ENCODE results near the gene UBAC1. TPM values are rescaled to one million over a fixed set of nuclear protein-coding genes. Genes with fewer than 3 reads are reported as not detected.

UBAC1 gene
- total RNA-seq, 2 experiments from 2014 or later, result 16.4 to 19.6 TPM

DNA sequence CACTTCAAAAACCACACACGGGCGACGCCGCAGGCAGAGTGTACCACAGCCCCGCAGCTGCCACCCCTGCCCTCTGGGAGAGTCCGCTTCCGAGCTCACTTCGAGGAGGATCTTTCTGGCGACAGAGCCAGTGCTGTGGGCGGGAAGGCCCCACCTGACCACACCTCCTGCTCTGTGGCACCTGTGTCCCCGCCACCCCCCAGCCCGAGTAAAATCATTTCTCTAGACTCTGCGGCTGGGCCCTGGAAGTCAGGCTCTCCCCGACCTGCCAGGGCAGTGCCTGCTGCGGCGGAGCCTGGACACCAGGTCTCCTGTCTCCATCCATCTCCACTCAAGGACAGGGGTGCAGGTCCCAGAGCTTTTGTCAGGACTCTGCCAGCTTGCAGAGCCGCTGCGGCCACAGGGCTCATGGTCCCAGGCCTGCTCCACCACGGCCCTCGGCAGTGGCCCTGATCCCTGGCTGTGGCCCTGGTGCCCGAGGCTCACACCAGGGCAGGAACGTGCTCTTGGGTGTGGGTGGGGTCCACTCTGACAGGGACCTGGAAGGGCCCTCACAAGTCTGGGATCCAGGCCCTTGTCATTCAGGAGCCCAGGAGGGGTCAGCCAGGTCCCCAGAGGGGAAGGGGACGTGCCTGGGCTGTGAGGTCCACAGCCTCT, 33.0 kb downstream of the UBAC1 start:
- Mint-ChIP-seq H3K4me3 (no peak overlapping the region), H3K27ac (no peak overlapping the region), H3K4me1 (ENCODE audit: low read depth) (no peaks in the 10 kb centered on the region), H3K9me3 (no peaks in the 10 kb centered on the region), H3K27me3 (no peaks in the 10 kb centered on the region), H3K36me3 (ENCODE audit: low read depth) (peaks cover 20% of the 10 kb centered on the region)
- ATAC-seq (ENCODE audit: poor library complexity), result no peak
- H3K4me1 ChIP-seq (ENCODE audit: insufficient read depth, low read length), result peaks cover 20% of the 10 kb centered on the region
- no peak for DNase-seq
- H3K27me3 ChIP-seq (ENCODE audit: control insufficient read depth in 1 of 2, insufficient read depth in 2 of 2, low read length in 2 of 2), result no peaks in the 10 kb centered on the region
- H3K9me3 ChIP-seq (ENCODE audit: control insufficient read depth in 1 of 2, insufficient read depth in 1 of 2, low read length in 2 of 2), result no peaks in the 10 kb centered on the region
- peaks cover 15% of the 10 kb centered on the region for H3K36me3 ChIP-seq (ENCODE audit: insufficient read depth, low read length)
- POLR2A ChIA-PET, result no interaction called here
- TF ChIP-seq, protein P1, sequence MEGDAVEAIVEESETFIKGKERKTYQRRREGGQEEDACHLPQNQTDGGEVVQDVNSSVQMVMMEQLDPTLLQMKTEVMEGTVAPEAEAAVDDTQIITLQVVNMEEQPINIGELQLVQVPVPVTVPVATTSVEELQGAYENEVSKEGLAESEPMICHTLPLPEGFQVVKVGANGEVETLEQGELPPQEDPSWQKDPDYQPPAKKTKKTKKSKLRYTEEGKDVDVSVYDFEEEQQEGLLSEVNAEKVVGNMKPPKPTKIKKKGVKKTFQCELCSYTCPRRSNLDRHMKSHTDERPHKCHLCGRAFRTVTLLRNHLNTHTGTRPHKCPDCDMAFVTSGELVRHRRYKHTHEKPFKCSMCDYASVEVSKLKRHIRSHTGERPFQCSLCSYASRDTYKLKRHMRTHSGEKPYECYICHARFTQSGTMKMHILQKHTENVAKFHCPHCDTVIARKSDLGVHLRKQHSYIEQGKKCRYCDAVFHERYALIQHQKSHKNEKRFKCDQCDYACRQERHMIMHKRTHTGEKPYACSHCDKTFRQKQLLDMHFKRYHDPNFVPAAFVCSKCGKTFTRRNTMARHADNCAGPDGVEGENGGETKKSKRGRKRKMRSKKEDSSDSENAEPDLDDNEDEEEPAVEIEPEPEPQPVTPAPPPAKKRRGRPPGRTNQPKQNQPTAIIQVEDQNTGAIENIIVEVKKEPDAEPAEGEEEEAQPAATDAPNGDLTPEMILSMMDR (IDR thresholded peaks at IDR 0.05), result no peak
- no peak overlapping the region for H3K27ac ChIP-seq (ENCODE audit: low read depth in 1 of 2, low read length in 2 of 2)
- H3K4me3 ChIP-seq (ENCODE audit: low read length), result no peak overlapping the region
- CTCF ChIA-PET, result no interaction called here
- intact Hi-C loops (cut with DNase I, micrococcal nuclease), result no loop called here

DNA sequence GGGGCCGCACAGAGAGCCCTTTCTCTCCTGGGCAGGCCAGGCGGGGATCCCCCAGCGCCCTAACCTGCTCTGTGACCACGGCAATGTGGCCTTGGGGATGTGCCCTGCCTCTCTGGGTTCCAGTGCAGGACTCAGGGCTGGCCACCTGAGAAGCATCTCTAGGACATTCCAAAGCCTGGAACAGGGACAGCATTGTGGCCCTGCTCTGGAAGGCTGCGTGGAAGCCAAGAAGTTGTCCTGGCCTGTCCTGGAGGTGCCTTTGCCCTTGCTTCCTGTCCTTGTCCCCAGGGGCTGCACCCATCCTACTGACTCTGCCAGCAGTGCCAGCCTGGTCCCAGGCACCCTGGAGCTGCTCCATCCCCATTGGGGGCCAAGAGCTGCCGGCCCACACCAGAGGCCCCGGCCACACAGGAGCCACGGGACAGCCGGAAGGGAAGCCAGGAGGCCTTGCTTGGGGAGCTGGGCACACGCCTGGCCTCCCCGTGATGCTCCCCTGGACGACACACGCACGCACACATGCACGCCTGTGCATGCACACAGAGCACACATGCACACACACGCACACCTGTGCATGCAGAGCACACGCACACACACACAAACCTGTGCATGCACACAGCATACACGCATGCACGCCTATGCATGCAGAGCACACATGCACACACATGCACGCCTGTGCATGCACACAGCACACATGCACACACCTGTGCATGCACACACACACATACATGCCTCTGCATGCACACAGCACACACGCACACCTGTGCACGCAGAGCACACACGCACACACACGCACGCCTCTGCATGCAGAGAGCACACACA, 33.8 kb downstream of the UBAC1 start:
- Histone ChIP-seq H3K4me3 (ENCODE audit: low read length) (no peak overlapping the region), H3K4me1 (ENCODE audit: insufficient read depth, low read length) (peaks cover 20% of the 10 kb centered on the region), H3K27ac (ENCODE audit: low read depth in 1 of 2, low read length in 2 of 2) (no peak overlapping the region), H3K36me3 (ENCODE audit: insufficient read depth, low read length) (peaks cover 9% of the 10 kb centered on the region), H3K9me3 (ENCODE audit: control insufficient read depth in 1 of 2, insufficient read depth in 1 of 2, low read length in 2 of 2) (no peaks in the 10 kb centered on the region), H3K27me3 (ENCODE audit: control insufficient read depth in 1 of 2, insufficient read depth in 2 of 2, low read length in 2 of 2) (no peaks in the 10 kb centered on the region)
- ChIA-PET CTCF (no interaction called here), POLR2A (no interaction called here)
- no peak for DNase-seq
- H3K9me3 Mint-ChIP-seq, result no peaks in the 10 kb centered on the region
- no peaks in the 10 kb centered on the region for H3K4me1 Mint-ChIP-seq (ENCODE audit: low read depth)
- no peaks in the 10 kb centered on the region for H3K27me3 Mint-ChIP-seq
- ATAC-seq (ENCODE audit: poor library complexity), result no peak
- TF ChIP-seq, protein P1 (IDR thresholded peaks at IDR 0.05), result no peak
- H3K27ac Mint-ChIP-seq, result no peak overlapping the region
- H3K36me3 Mint-ChIP-seq (ENCODE audit: low read depth), result peaks cover 14% of the 10 kb centered on the region
- intact Hi-C loops (cut with DNase I, micrococcal nuclease), result no loop called here
- no peak overlapping the region for H3K4me3 Mint-ChIP-seq

DNA sequence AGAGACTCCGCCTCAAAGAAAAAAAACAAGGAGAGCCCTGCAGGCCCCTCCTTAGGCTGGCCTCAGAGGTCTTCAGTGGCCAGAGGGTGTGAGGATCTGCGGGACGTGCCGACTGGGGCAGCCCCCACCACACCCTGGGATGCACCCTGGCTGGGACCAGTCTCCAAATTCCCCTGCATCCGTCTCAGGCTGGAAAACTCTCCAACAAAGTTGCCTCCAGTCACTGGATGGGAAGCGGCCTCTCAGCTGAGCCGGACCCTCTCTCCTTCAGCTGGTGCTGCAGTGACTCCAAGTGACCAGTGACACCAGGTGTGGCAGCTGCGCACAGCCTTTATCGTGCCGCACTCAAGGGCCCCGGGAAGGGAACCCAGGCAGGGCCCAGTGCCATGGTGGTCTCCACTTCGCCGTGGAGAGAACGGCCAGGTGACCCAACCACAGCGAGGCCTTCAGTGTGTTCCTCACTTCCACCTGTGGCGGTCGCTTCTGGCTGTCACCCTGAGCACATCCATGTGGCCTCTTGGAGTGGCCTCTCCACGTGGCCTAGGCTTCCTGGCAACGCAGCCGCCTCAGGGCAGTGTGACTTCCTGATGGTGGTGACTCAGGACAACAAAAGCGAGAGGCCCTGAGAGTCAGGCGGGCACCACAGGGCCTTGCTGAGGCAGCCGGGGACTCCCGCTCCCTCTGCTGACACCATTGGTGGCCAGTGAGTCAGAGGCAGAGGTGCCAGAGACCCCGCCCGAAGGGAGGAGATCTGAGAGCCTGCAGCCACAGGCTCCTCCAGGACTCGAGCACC, 34.6 kb downstream of the UBAC1 start:
- no peak overlapping the region for H3K27ac Mint-ChIP-seq
- H3K36me3 Mint-ChIP-seq (ENCODE audit: low read depth), result peaks cover 6% of the 10 kb centered on the region
- ChIA-PET CTCF (interaction anchor here (1.0 kb wide), 1 partner anchor 9 kb away, joined by 3 read pairs; no protein-coding TSS in a partner anchor), POLR2A (no interaction called here)
- H3K27me3 Mint-ChIP-seq, result no peaks in the 10 kb centered on the region
- H3K27ac ChIP-seq (ENCODE audit: low read depth in 1 of 2, low read length in 2 of 2), result no peak overlapping the region
- DNase-seq (peak in 5 of 14 experiments; percentile 10 to 80 (median 40)), ATAC-seq (ENCODE audit: poor library complexity) (peak; percentile 17)
- TF ChIP-seq, protein P1 (IDR thresholded peaks at IDR 0.05), result no peak
- H3K27me3 ChIP-seq (ENCODE audit: control insufficient read depth in 1 of 2, insufficient read depth in 2 of 2, low read length in 2 of 2), result no peaks in the 10 kb centered on the region
- H3K4me1 ChIP-seq (ENCODE audit: insufficient read depth, low read length), result peaks cover 20% of the 10 kb centered on the region
- no peaks in the 10 kb centered on the region for H3K4me1 Mint-ChIP-seq (ENCODE audit: low read depth)
- peaks cover 7% of the 10 kb centered on the region for H3K36me3 ChIP-seq (ENCODE audit: insufficient read depth, low read length)
- H3K4me3 ChIP-seq (ENCODE audit: low read length), result no peak overlapping the region
- H3K9me3 ChIP-seq (ENCODE audit: control insufficient read depth in 1 of 2, insufficient read depth in 1 of 2, low read length in 2 of 2), result no peaks in the 10 kb centered on the region
- intact Hi-C loops (cut with DNase I, micrococcal nuclease), result no loop called here
- H3K4me3 Mint-ChIP-seq, result no peak overlapping the region
- H3K9me3 Mint-ChIP-seq, result no peaks in the 10 kb centered on the region
